HG03460 (cell line): ENCODE data around the gene ADRA1B.

Experiments used
- ATAC-seq: cut with Tn5 transposase; IDR thresholded peaks from one replicate; pipeline ENCODE4 v1.9.1; 2021; ENCODE audit not compliant: unreplicated experiment

Gene ADRA1B

GRCh38 chr5:159915904-159916840 is at the start of gene ADRA1B:
Gene ADRA1B (plus strand): TSS chr5:159916482. CDS start chr5:159916906, 424 bp downstream.
- no peak for ATAC-seq

- no peak for ATAC-seq
Measured at GRCh38 chr5:159873680-159874079, 42.6 kb upstream of the ADRA1B start.

- ATAC-seq, result no peak
Measured at GRCh38 chr5:159874263-159874662, 42.0 kb upstream of the ADRA1B start.

- no peak for ATAC-seq
Measured at GRCh38 chr5:159877016-159877415, 39.3 kb upstream of the ADRA1B start.

GRCh38 chr5:159877894-159878448 is 38.3 kb upstream of the ADRA1B start:
- no peak for ATAC-seq

- no peak for ATAC-seq
Measured at GRCh38 chr5:159878988-159879471, 37.3 kb upstream of the ADRA1B start.

GRCh38 chr5:159880676-159881075 is 35.6 kb upstream of the ADRA1B start:
- no peak for ATAC-seq

GRCh38 chr5:159881967-159882366 is 34.3 kb upstream of the ADRA1B start:
- no peak for ATAC-seq

- no peak for ATAC-seq
Measured at GRCh38 chr5:159883522-159883950, 32.7 kb upstream of the ADRA1B start.

GRCh38 chr5:159884917-159885620 is 31.2 kb upstream of the ADRA1B start:
- ATAC-seq, result no peak

- ATAC-seq, result no peak
Measured at GRCh38 chr5:159886296-159886695, 30.0 kb upstream of the ADRA1B start.

- no peak for ATAC-seq
Measured at GRCh38 chr5:159887050-159887449, 29.2 kb upstream of the ADRA1B start.

GRCh38 chr5:159888860-159889259 is 27.4 kb upstream of the ADRA1B start:
- ATAC-seq, result no peak

- no peak for ATAC-seq
Measured at GRCh38 chr5:159890141-159890540, 26.1 kb upstream of the ADRA1B start.

- ATAC-seq, result no peak
Measured at GRCh38 chr5:159891371-159891770, 24.9 kb upstream of the ADRA1B start.

GRCh38 chr5:159893040-159893695 is 23.1 kb upstream of the ADRA1B start:
- ATAC-seq, result no peak

GRCh38 chr5:159894149-159894720 is 22.0 kb upstream of the ADRA1B start:
- ATAC-seq, result no peak

- ATAC-seq, result no peak
Measured at GRCh38 chr5:159897786-159898393, 18.4 kb upstream of the ADRA1B start.

- ATAC-seq, result no peak
Measured at GRCh38 chr5:159899067-159900049, 16.9 kb upstream of the ADRA1B start.
